Measurements from ENCODE around the gene ZNF555.

ZNF555 gene

GRCh38 chr19:2834294-2834871 lies 6.9 kb upstream of the ZNF555 start:
- no peaks in the 10 kb centered on the region for H3F3A ChIP-seq (ENCODE audit: control insufficient read depth, insufficient read depth)
- no peaks in the 10 kb centered on the region for H3K9me2 ChIP-seq (replicated peaks; ENCODE audit: control insufficient read depth, low read length)
- H3K36me3 ChIP-seq (ENCODE audit: control insufficient read depth, low read length) = peaks cover 7% of the 10 kb centered on the region; the same call in 1 of the 2 replicates
- TF ChIP-seq, protein P1, sequence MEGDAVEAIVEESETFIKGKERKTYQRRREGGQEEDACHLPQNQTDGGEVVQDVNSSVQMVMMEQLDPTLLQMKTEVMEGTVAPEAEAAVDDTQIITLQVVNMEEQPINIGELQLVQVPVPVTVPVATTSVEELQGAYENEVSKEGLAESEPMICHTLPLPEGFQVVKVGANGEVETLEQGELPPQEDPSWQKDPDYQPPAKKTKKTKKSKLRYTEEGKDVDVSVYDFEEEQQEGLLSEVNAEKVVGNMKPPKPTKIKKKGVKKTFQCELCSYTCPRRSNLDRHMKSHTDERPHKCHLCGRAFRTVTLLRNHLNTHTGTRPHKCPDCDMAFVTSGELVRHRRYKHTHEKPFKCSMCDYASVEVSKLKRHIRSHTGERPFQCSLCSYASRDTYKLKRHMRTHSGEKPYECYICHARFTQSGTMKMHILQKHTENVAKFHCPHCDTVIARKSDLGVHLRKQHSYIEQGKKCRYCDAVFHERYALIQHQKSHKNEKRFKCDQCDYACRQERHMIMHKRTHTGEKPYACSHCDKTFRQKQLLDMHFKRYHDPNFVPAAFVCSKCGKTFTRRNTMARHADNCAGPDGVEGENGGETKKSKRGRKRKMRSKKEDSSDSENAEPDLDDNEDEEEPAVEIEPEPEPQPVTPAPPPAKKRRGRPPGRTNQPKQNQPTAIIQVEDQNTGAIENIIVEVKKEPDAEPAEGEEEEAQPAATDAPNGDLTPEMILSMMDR (IDR thresholded peaks at IDR 0.05; ENCODE audit: low read depth, low read length, poor library complexity, severe bottlenecking) = no peak
- no peak for TF ChIP-seq EZH2phosphoT487 (IDR thresholded peaks at IDR 0.05; ENCODE audit: borderline replicate concordance, low read length)
- H3K27me3 ChIP-seq (ENCODE audit: control insufficient read depth, low read length) = no peaks in the 10 kb centered on the region
- H3K9me3 ChIP-seq (ENCODE audit: control insufficient read depth, insufficient read depth, low read length) = peaks cover 37% of the 10 kb centered on the region
- no peaks in the 10 kb centered on the region for H3K4me1 ChIP-seq (ENCODE audit: control insufficient read depth, low read length)
- no peak overlapping the region for H3K4me2 ChIP-seq (ENCODE audit: low read length)
- H3K4me3 ChIP-seq (ENCODE audit: low read length) = no peak overlapping the region
- no peaks in the 10 kb centered on the region for H4K20me1 ChIP-seq (ENCODE audit: control insufficient read depth, insufficient read depth, low read depth, low read length)
- no peak overlapping the region for H3K27ac ChIP-seq (ENCODE audit: low read depth, low read length)
- no peaks in the 10 kb centered on the region for H3K79me2 ChIP-seq (ENCODE audit: control insufficient read depth, low read length)

GRCh38 chr19:2837430-2837829 lies 3.8 kb upstream of the ZNF555 start:
- H4K20me1 ChIP-seq (ENCODE audit: control insufficient read depth, insufficient read depth, low read depth, low read length) = no peaks in the 10 kb centered on the region

GRCh38 chr19:2841855-2842574 lies 740 bp downstream of the ZNF555 start:
- Histone ChIP-seq H3K9me2 (replicated peaks; ENCODE audit: control insufficient read depth, low read length) (no peaks in the 10 kb centered on the region), H3F3A (ENCODE audit: control insufficient read depth, insufficient read depth) (peaks cover 11% of the 10 kb centered on the region), H3K79me2 (ENCODE audit: control insufficient read depth, low read length) (peaks cover 28% of the 10 kb centered on the region), H3K27ac (ENCODE audit: low read depth, low read length) (0 out of 2 replicates have a peak overlapping the region, but pooled peaks have one; percentile 7), H3K36me3 (ENCODE audit: control insufficient read depth, low read length) (peaks cover 5% of the 10 kb centered on the region; the same call in 1 of the 2 replicates), H3K4me3 (ENCODE audit: low read length) (peak overlapping the region; percentile 96), H4K20me1 (ENCODE audit: control insufficient read depth, insufficient read depth, low read depth, low read length) (no peaks in the 10 kb centered on the region), H3K9me3 (ENCODE audit: control insufficient read depth, insufficient read depth, low read length) (0 out of 2 replicates have a peak, but pooled peaks cover 3% of the 10 kb centered on the region), H3K4me1 (ENCODE audit: control insufficient read depth, low read length) (peaks cover 24% of the 10 kb centered on the region), H3K4me2 (ENCODE audit: low read length) (peak overlapping the region; percentile 75), H3K27me3 (ENCODE audit: control insufficient read depth, low read length) (no peaks in the 10 kb centered on the region)
- no peak for TF ChIP-seq EZH2phosphoT487 (IDR thresholded peaks at IDR 0.05; ENCODE audit: borderline replicate concordance, low read length)
- TF ChIP-seq, protein P1 (IDR thresholded peaks at IDR 0.05; ENCODE audit: low read depth, low read length, poor library complexity, severe bottlenecking) = no peak

More at GRCh38 chr19:2837430-2837829, 3.8 kb upstream of the ZNF555 start:
- peaks cover 34% of the 10 kb centered on the region for H3K9me3 ChIP-seq (ENCODE audit: control insufficient read depth, insufficient read depth, low read length)
- no peak overlapping the region for H3K27ac ChIP-seq (ENCODE audit: low read depth, low read length)
- peaks cover 12% of the 10 kb centered on the region for H3K4me1 ChIP-seq (ENCODE audit: control insufficient read depth, low read length)
- no peaks in the 10 kb centered on the region for H3K27me3 ChIP-seq (ENCODE audit: control insufficient read depth, low read length)
- no peak overlapping the region for H3K4me3 ChIP-seq (ENCODE audit: low read length)
- H3K4me2 ChIP-seq (ENCODE audit: low read length) = no peak overlapping the region
- TF ChIP-seq, protein P1 (IDR thresholded peaks at IDR 0.05; ENCODE audit: low read depth, low read length, poor library complexity, severe bottlenecking) = no peak
- no peak for TF ChIP-seq EZH2phosphoT487 (IDR thresholded peaks at IDR 0.05; ENCODE audit: borderline replicate concordance, low read length)
- peaks cover 3% of the 10 kb centered on the region; the same call in 1 of the 2 replicates for H3F3A ChIP-seq (ENCODE audit: control insufficient read depth, insufficient read depth)
- H3K9me2 ChIP-seq (replicated peaks; ENCODE audit: control insufficient read depth, low read length) = no peaks in the 10 kb centered on the region
- peaks cover 4% of the 10 kb centered on the region; the same call in 1 of the 2 replicates for H3K79me2 ChIP-seq (ENCODE audit: control insufficient read depth, low read length)
- peaks cover 7% of the 10 kb centered on the region; the same call in 1 of the 2 replicates for H3K36me3 ChIP-seq (ENCODE audit: control insufficient read depth, low read length)
